ENCODE measurements around the gene TOR3A. TPM values are rescaled to one million over a fixed set of nuclear protein-coding genes. Genes with fewer than 3 reads are reported as not detected.

Gene TOR3A
- total and polyA plus RNA-seq, 2 of the 13 experiments (the other 11 are each of a cell fraction or from before 2014, with no cell fraction given): 14.7 to 28.4 TPM

GRCh38 chr1:179081687-179082332 lies at the start of gene TOR3A (continued):
- TF ChIP-seq UBTF (CRISPR knock-in tag; IDR thresholded peaks at IDR 0.05): peak; percentile 96
- TF ChIP-seq NFYC (CRISPR knock-in tag; IDR thresholded peaks at IDR 0.05): peak; percentile 83
- TF ChIP-seq ZNF235 (CRISPR knock-in tag; IDR thresholded peaks at IDR 0.05; ENCODE audit: borderline replicate concordance): 0 out of 2 replicates have a peak, but pooled peaks have one; percentile 49
- TF ChIP-seq TBL1XR1 (IDR thresholded peaks at IDR 0.05; ENCODE audit: borderline replicate concordance, low read length, partially characterized antibody): peak; percentile 16
- TF ChIP-seq RELA (CRISPR knock-in tag; IDR thresholded peaks at IDR 0.05): peak; percentile 71; the same call in 1 of the 2 replicates
- TF ChIP-seq ZNF12 (CRISPR knock-in tag; IDR thresholded peaks at IDR 0.05): no peak
- peak; percentile 63 for TF ChIP-seq ZNF121 (CRISPR knock-in tag; IDR thresholded peaks at IDR 0.05)
- no peak for TF ChIP-seq ZNF629 (CRISPR knock-in tag; conservative IDR thresholded peaks at IDR 0.05)
- peak; percentile 46 for TF ChIP-seq ZNF232 (CRISPR knock-in tag; IDR thresholded peaks at IDR 0.05; ENCODE audit: borderline replicate concordance)
- TF ChIP-seq HES4 (CRISPR knock-in tag; IDR thresholded peaks at IDR 0.05; ENCODE audit: borderline replicate concordance): peak; percentile 88
- no peak for TF ChIP-seq ZNF83 (CRISPR knock-in tag; IDR thresholded peaks at IDR 0.05; ENCODE audit: borderline replicate concordance)
- peak; percentile 65; the same call in 1 of the 2 replicates for TF ChIP-seq IRF2 (CRISPR knock-in tag; IDR thresholded peaks at IDR 0.05)
- no peak for TF ChIP-seq ZHX2 (IDR thresholded peaks at IDR 0.05; ENCODE audit: low read depth)
- TF ChIP-seq ZHX2 (CRISPR knock-in tag; IDR thresholded peaks at IDR 0.05; ENCODE audit: borderline replicate concordance): peak; percentile 23
- peak; percentile 36 for TF ChIP-seq ZNF770 (CRISPR knock-in tag; IDR thresholded peaks at IDR 0.05)
- no peak for TF ChIP-seq SOX13 (IDR thresholded peaks at IDR 0.05)
- TF ChIP-seq SOX13 (CRISPR knock-in tag; conservative IDR thresholded peaks at IDR 0.05 in 1 of 2, IDR thresholded peaks at IDR 0.05 in 1 of 2): peak in 1 of 2 experiments; percentile 5; a peak in 1 of 4 replicates
- TF ChIP-seq ZNF768 (CRISPR knock-in tag; IDR thresholded peaks at IDR 0.05): no peak; the same call in 1 of the 2 replicates
- no peak for TF ChIP-seq ESRRA (CRISPR knock-in tag; IDR thresholded peaks at IDR 0.05; ENCODE audit: low read depth)
- no peak for TF ChIP-seq JARID2 (CRISPR knock-in tag; IDR thresholded peaks at IDR 0.05; ENCODE audit: insufficient replicate concordance)

Measured in HepG2 (cell line).